ENCODE data around the gene F12. TPM values are rescaled to one million over a fixed set of nuclear protein-coding genes. Genes with fewer than 3 reads are reported as not detected.

Gene F12
- total and polyA plus RNA-seq, 2 experiments from 2014 or later: 4.6 to 5.0 TPM

DNA sequence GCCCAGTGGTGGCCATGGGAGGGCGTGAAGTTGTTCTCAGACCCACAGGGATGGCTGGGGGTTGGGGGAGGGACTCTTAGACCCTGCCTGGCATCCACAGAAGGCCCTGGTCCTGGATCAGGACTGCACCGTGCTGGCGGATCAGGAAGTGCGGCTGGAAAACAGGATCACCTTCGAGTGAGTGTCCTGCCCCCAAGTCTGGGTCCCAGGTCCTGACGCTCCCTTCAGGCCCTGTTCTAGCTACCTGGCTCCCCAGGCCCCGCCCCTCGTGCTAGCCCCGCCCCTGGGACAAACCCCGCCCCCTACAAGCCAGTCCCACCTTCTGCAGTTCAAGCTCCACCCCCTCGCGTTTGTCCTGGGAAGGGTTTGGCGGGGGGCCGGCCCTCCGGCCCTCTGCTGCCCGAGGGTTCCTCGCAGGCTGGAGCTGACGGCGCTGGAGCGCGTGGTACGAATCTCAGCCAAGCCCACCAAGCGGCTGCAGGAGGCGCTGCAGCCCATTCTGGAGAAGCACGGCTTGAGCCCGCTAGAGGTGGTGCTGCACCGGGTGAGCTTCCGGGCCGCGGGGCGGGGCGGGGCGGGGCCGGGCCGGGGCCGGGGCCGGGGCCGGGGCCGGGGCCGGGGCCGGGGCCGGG is 38.8 kb downstream of the F12 start:
- Histone ChIP-seq H3K4me3 (no peak overlapping the region), H3K4me1 (ENCODE audit: low read depth) (peaks cover 32% of the 10 kb centered on the region), H3K36me3 (no peaks in the 10 kb centered on the region), H3K27me3 (no peaks in the 10 kb centered on the region), H3K9me3 (ENCODE audit: low read depth) (no peaks in the 10 kb centered on the region), H3K27ac (no peak overlapping the region)
- TF ChIP-seq CTCF (IDR thresholded peaks at IDR 0.05; ENCODE audit: low read depth, low read length): peak; percentile 59
- DNase-seq (ENCODE audit: low read depth in 1 of 2, low spot score in 1 of 2): peak; percentile 95 to 96

DNA sequence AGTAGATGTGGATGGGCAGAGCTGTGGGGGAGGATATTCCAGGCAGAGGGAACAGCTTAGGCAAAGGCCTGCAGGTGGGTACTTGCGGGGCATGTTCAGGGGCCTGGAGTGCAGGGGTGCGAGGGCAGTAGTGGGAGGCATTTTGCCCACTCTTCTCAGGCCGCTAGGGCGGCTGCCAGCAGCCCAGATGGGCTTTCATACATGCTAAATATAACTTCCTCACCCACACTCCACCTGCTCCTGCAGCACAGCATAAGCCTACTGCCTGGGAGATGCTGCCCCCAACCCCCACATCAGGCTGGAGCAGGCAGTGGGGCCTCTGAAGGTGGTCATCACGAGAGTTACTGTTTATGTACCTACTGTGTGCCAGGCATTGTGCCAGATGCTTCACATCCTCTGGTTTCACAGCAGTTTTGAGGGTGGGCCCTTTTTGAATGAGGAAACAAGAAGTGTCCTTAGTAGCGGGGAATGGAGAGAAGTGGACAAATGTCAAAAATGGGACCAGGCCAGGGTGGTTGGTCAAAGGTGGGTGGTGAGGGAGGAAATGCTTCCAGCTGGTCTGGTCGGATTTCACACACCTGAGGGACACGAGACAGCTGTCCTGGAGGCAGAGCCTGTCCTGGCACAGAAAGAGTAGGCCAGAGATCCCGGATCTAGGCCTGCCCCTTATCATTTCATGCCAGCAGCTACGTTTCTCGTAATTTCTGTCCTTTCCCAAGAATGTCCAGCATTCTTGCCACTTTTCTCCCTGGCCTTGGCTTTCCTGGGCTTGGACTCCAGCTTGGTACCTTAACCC is 39.5 kb downstream of the F12 start:
- Histone ChIP-seq H3K36me3 (no peaks in the 10 kb centered on the region), H3K9me3 (ENCODE audit: low read depth) (no peaks in the 10 kb centered on the region), H3K4me3 (no peak overlapping the region), H3K27ac (no peak overlapping the region), H3K27me3 (no peaks in the 10 kb centered on the region), H3K4me1 (ENCODE audit: low read depth) (peaks cover 35% of the 10 kb centered on the region)
- TF ChIP-seq CTCF (IDR thresholded peaks at IDR 0.05; ENCODE audit: low read depth, low read length): no peak
- no peak for DNase-seq (ENCODE audit: low read depth in 1 of 2, low spot score in 1 of 2)

GRCh38 chr5:177368869-177369644 is 40.3 kb downstream of the F12 start:
- no peaks in the 10 kb centered on the region for H3K36me3 ChIP-seq
- peak; percentile 69 for TF ChIP-seq CTCF (IDR thresholded peaks at IDR 0.05; ENCODE audit: low read depth, low read length)

GRCh38 chr5:177367981-177368868 is 41.1 kb downstream of the F12 start:
- no peak overlapping the region for H3K4me3 ChIP-seq
- no peak for TF ChIP-seq CTCF (IDR thresholded peaks at IDR 0.05; ENCODE audit: low read depth, low read length)
- no peak for DNase-seq (ENCODE audit: low read depth in 1 of 2, low spot score in 1 of 2)
- H3K27ac ChIP-seq: no peak overlapping the region
- no peaks in the 10 kb centered on the region for H3K27me3 ChIP-seq
- no peaks in the 10 kb centered on the region for H3K36me3 ChIP-seq
- no peaks in the 10 kb centered on the region for H3K9me3 ChIP-seq (ENCODE audit: low read depth)
- H3K4me1 ChIP-seq (ENCODE audit: low read depth): peaks cover 35% of the 10 kb centered on the region

More at GRCh38 chr5:177368869-177369644, 40.3 kb downstream of the F12 start:
- H3K9me3 ChIP-seq (ENCODE audit: low read depth): no peaks in the 10 kb centered on the region
- peaks cover 35% of the 10 kb centered on the region for H3K4me1 ChIP-seq (ENCODE audit: low read depth)
- DNase-seq (ENCODE audit: low read depth in 1 of 2, low spot score in 1 of 2): peak; percentile 38 to 61
- no peak overlapping the region for H3K4me3 ChIP-seq
- H3K27me3 ChIP-seq: no peaks in the 10 kb centered on the region
- H3K27ac ChIP-seq: no peak overlapping the region

All from cardiac muscle cell (in vitro differentiated cells and primary cell).